Kasumi-1 (cell line): Measurements from ENCODE around the gene TBC1D16.

Source experiments
- DNase-seq, 2 experiments: peaks; one replicate each; lab custom pipeline; 2025; lab: John Stamatoyannopoulos, UW

Gene TBC1D16

GRCh38 chr17:79925242-79925957 is 110.3 kb downstream of the TBC1D16 start:
- DNase-seq: no peak

GRCh38 chr17:79924639-79924976 is 111.1 kb downstream of the TBC1D16 start:
- no peak for DNase-seq

- DNase-seq: peak; percentile 50 to 56
Observed at GRCh38 chr17:79923974-79924638, 111.6 kb downstream of the TBC1D16 start.

GRCh38 chr17:79922798-79923197 is 112.9 kb downstream of the TBC1D16 start:
- DNase-seq: no peak

- DNase-seq: no peak
Observed at GRCh38 chr17:79922116-79922601, 113.5 kb downstream of the TBC1D16 start.

GRCh38 chr17:79921411-79922115 is 114.1 kb downstream of the TBC1D16 start:
- no peak for DNase-seq

- no peak for DNase-seq
Observed at GRCh38 chr17:79920751-79921410, 114.8 kb downstream of the TBC1D16 start.

- DNase-seq: no peak
Observed at GRCh38 chr17:79919862-79920720, 115.6 kb downstream of the TBC1D16 start.

- DNase-seq: no peak
Observed at GRCh38 chr17:79919164-79919585, 116.5 kb downstream of the TBC1D16 start.

- DNase-seq: no peak
Observed at GRCh38 chr17:79918581-79919163, 117.0 kb downstream of the TBC1D16 start.

GRCh38 chr17:79917902-79918484 is 117.7 kb downstream of the TBC1D16 start:
- DNase-seq: no peak

GRCh38 chr17:79916991-79917901 is 118.4 kb downstream of the TBC1D16 start:
- DNase-seq: no peak

GRCh38 chr17:79916506-79916905 is 119.2 kb downstream of the TBC1D16 start:
- no peak for DNase-seq

GRCh38 chr17:79915850-79916430 is 119.7 kb downstream of the TBC1D16 start:
- DNase-seq: peak; percentile 8 to 32

- no peak for DNase-seq
Observed at GRCh38 chr17:79914813-79915740, 120.6 kb downstream of the TBC1D16 start.

GRCh38 chr17:79913896-79914812 is 121.5 kb downstream of the TBC1D16 start:
- DNase-seq: no peak

- no peak for DNase-seq
Observed at GRCh38 chr17:79913451-79913850, 122.2 kb downstream of the TBC1D16 start.
